Activated CD4-positive, alpha-beta T cell treated with anti-CD3 and anti-CD28 coated beads, Interleukin-2, amount 50 U/mL, for 24 hours (primary cell): ENCODE measurements around the gene CSNK2A1.
"Not testable (repeated sequence)": the region's sequence is repeated elsewhere in the genome, so short reads cannot be mapped to it uniquely, and the experiment has no call there.

Source experiments
- DNase-seq, 2 donors: peaks; one replicate each; pipeline ENCODE4 v3.0.0-alpha.2; 2020; ENCODE audit warnings: low read depth in 1 of 2, low spot score in 1 of 2

Gene CSNK2A1

DNA sequence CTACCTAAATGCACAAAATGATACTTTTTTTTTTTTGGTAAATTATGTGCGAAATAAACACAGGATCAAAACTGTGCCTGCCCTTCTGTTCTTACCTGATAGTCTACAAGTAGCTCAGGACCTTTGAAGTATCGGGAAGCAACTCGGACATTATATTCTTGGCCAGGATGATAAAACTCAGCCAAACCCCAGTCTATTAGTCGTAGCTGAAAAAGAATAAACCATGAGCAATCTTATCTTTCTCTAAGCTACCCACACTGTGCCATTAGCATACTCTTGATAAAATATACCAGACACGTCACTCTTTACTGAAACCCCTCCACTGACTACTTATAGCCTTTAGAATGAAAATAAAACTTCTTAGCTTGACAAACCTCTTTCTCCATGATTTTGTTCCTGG is 51.4 kb downstream of the CSNK2A1 start:
- no peak for DNase-seq

- no peak for DNase-seq
These were observed 55.9 kb downstream of the CSNK2A1 start for GRCh38 chr20:487655-488054.

DNA sequence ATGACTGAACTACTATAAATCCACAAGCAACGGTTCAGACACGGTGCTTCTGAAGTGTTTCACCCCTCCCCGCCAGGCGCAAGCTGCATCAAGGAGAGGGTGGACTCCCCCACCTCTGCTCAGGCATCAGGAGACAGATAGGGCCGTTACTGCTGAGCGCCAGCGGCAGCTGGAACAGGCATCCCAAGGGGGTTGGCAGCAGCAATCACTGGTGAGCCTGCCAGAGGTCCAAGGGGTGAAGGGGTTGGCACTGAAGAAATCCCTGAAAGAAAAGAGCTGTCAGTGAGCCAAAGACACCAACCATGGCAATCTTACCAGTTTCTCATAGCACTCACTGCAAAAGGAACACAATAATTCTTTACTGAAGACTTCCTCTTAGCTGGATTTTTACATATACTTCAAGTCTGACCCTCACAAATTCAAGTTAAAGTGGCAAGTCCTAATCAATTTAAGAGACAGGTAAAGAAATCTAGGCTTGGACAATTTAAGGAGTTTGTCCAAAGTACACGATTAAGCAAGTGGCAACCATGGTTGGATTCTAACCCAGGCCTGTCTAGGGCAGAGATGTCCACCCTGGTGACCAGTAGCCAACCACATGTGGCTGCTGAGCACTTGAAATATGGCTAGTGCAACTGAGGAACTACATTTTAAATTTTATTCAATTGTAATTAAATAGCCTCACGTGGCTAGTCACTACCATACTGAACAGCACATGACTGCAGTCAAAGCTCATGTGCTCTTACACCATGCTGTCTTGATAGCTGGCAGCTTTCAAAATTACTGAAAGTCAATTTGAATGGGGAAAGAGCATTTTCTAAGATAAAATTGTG is 59.6 kb downstream of the CSNK2A1 start:
- no peak for DNase-seq

GRCh38 chr20:481167-481566 is 62.4 kb downstream of the CSNK2A1 start:
- no peak for DNase-seq

DNA sequence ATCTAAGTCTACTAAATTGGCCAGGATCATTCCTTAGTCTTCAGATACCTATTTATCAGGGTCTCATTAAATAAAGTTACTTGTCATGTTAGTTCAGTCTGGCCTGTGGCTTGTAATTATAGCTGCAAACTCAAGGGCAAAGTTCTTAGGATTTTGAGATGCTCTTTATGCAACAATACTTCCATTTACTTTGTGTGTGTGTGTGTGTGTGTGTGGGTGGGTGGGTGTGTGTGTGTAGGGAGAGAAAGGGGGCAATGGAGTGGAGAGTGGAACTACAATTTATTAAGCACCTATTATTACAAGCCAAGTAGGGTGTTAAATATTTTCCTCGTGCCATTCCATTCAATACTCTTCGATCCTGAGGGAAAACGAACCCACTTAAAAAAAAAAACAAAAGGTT is 63.5 kb downstream of the CSNK2A1 start:
- DNase-seq, result no peak

DNA sequence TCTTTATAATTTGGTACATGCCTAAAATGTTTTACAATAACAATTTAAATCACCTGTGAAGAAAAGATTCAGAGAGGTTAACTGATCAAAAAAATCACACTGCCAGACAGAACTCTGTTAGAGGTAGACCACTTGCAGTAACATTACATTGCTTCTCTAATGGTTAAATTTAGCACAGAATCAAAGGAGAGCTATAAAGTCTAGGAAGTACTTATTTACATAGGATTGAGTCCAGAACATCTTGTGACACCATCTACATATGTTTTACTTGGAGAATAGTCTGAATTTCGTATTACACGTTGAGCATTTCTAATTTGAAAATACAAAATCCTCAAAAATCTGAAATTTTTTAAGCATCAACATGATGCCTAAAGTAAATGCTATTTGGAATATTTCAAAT is 64.1 kb downstream of the CSNK2A1 start:
- DNase-seq, result no peak

- peak in 1 of 2 donors; percentile 39 for DNase-seq
These were observed 64.6 kb downstream of the CSNK2A1 start for GRCh38 chr20:478949-479429.

DNA sequence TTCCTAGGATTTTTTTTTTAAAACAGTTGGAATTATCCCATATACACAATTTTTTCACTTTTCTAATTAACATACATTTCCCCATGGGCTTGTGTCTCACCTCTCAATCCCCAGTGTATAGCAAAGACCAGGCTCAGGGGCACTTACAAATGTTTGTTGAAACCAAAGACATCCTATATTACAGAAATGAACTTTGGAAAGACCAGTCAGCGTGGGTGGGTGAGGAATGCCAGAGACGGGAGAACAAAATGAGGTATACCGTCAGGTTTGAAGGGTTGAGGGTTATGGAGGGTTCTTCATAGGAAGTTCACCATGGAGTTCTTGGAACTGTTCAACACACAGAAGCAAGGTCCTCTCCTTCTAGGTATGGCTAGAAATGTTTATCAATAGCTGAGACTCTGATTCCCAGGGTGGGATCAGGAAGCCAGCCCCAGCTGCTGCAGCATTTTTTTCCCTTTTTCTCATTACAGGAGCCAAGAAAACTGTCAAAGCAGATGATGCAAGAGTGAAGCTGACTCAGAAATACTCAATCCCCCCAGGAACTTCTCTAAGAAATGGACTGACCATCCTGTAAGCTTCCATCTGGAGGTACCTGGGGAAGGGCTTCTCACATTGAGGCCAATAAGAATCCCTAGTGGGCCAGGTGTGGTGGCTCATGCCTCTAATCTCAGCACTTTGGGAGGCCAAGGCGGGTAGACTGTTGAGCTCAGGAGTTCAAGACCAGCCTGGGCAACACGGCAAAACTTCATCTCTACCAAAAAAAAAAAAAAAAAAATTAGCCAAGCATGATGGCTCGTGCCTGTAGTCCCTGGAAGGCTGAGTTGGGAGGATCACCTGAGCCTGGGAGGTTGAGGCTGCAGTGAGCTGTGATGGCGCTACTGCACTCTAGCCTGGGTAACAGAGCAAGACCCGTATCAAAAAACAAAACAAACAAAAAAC is 65.3 kb downstream of the CSNK2A1 start:
- DNase-seq, result no peak

DNA sequence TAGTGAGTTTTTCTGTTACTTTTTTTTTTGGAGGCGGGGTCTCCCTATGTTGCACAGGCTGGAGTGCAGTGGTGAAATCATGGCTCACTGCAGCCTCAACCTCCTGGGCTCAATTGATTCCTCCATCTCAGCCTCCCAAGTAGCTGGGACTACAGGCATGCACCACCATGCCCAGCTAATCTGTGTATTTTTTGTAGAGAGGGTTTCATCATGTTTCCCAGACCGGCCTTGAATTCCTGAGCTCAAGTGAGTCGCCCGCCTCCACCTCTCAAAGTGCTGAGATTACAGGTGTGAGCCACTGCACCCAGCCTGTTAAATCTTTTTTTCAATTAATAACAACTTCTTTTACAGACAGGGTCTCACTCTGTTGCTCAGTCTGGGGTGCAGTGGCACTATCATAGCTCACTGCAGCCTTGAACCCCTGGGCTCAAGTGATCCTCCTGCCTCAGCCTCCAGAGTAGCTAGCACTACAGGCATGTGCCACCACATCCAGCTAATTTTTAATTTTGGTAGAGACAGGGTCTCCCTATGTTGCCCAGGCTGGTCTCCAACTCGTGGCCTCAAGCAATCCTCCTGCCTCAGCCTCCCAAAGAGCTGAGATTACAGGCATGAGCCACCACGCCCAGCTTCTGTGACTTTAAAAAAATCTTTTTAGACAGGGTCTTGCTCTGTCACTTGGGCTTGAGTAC is 66.9 kb downstream of the CSNK2A1 start:
- not testable (repeated sequence) for DNase-seq

GRCh38 chr20:475463-476357 is 67.9 kb downstream of the CSNK2A1 start:
- DNase-seq, result no peak

DNA sequence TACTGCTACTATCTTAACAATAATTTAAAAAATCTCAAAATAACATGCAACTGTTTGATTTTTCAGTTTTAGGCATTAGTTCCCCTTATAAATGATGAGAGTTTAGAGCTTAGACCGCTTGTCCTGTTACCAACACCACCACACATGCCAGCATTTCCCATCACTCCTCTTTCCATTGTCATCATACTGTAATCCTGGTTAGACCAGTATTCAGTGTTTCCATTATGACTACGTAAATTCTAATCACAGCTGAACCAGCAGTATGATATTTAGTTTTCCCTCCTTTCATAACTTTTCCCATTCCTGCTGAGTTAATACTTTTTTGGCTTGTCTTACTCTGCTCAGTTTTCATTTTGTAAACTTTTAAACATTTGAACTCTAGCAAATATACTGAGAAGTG is 69.0 kb downstream of the CSNK2A1 start:
- DNase-seq, result no peak

DNA sequence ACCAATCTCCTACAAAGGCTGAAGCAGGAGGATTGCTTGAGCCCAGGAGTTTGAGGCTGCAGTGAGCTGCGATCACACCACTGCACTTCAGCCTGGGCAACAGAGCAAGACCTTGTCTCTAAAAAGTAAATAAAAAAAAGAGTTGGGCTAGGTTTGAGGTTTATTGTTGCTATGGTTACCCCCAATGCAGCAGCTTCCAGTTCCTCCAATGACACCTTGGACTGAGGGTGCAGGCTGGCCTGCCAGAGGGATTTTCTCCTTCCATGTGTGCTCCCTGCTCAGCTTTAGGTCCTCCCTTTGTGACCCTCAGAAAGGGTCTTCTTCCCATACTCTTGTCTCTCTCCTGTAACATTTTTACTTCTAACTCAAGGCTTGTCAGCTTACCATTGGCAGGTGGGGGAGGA is 70.7 kb downstream of the CSNK2A1 start:
- DNase-seq, result no peak

DNA sequence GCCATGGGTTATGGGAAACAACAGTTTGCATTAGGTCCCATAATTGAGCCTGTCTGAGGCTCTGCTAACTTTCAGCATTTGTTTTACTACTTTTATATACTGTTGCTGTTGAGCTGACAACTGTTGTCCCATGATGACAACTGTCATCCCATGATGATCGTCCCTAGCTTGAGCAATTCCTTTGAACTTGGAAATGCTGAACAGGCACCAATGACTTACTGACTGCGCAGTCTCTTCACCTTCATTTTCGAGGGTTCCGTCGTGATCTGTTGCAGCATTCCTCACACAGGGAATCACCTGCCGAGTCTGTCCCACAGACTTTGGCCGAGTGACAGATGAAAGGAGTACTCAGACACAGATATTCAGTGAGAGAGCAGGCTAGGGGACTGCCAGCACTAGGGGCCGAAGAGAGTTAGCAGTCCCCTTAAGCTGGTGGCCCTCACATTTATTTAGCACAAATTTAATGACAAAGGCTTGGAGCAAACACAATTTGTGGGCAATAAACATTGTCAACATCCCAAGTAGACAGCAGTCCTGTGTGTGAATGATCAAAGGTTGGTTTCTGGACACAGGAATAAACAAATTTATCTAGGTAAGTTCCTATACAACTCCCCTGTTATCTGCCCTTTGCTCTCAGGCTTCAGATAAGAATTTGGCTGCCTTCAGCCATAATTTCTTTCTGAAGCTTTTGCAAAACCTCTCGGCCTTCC is 71.3 kb downstream of the CSNK2A1 start:
- no peak for DNase-seq

DNA sequence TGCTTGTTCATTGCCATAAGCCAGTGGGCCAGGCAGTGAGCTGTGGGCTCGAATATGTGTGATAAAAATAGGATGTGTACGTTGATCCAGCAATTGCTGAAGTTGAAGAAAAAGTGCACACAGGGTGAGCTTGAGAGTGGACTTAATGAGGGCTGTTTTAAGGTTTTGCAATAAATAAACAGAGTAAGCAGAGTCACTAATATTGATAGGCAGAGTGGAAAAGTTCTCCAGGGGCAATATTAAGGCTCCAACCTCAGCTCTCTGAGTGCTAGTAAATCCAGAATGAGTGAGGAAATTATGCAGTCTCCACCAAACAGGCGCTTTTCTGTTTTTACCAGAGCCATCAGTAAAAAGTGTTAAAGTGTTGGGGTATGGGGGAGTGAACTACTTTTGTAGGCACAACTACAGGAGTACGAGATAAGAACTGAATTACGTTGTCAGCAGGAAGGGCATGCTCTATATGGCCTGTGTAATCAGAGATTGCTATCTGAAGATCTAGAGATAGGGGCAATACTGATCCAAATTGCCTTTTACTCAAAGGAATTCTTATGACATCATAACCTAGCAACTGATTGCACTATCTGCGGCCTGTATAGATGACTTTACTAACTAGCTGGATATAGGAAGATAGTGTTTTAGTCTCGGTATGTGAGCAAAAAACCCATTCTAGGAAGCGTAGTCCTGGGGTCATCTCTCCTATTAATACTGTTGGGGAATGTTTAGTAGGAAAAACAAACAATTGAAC is 73.7 kb downstream of the CSNK2A1 start:
- DNase-seq, result no peak

DNA sequence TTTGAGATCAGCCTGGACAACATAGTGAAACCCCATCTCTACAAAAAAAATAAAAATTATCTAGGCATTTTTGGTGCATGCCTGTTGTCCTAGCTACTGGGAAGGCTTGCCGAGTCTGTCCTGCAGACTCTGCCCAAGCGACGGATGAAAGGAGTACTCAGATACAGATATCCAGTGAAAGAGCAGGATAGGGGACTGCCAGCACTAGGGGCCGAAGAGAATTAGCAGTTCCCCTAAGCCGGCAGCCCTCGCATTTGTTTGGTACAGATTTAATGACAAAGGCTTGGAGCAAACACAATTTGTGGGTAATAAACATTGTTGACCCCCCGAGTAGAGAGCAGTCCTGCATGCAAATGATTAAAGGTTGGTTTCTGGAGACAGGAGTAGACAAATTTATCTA is 75.8 kb downstream of the CSNK2A1 start:
- no peak for DNase-seq

DNA sequence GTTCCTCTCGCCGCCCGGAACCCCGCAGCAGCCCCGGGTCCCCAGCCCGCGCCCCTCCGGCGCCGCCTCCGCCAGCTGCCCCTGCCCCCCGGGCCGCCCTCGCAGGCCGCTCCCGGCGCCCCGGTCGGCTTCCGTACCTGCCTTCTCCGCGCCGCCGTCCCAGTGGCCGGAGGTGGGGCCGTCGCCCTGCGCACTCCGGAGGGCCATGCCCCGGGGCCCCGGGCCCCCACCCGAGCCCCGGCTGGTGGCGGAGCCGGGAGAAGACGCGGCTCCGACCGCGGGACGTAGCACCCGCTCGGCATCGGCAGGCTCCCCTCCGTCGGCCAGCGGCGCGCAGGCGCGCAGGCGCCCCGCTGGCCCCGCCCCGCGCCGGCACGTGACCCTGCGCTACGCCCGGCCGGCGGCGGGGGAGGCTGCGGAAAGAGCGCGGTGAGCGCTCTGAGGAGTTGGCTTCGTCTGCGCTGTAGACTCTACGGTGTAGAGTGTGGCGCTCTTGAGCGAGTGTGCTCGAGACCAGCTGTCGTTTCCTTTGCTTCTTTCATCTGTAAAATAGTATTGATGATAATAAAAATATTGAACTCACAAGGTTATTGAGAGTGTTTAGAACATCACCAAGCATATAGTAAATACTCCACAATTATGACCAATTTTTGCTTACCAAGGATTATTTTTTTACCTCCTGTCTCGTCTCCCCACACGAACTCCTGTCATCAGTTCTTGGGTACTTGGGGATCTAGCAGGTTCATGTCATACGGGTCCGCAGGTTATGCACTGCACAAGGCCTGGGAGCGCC is 81.2 kb downstream of the CSNK2A1 start, which contains the start of gene TBC1D20:
Gene TBC1D20, minus strand, starts transcription at position 335 of the 793 bp plus-strand sequence. Its CDS starts 128 bp downstream, at position 207.
- DNase-seq, result peak; percentile 71 to 74

GRCh38 chr20:461254-462198 is 82.1 kb downstream of the CSNK2A1 start:
- DNase-seq, result peak; percentile 17 to 22
